Measurements from ENCODE around the gene KLC1. TPM values are rescaled to one million over a fixed set of nuclear protein-coding genes. Genes with fewer than 3 reads are reported as not detected.
A peak's percentile ranks its signal among the peaks of the same experiment; 100 is the strongest.

The KLC1 gene
- total and polyA plus RNA-seq, 10 of the 15 experiments (the other 5 are each of a cell fraction or from before 2014, with no cell fraction given), result 5.5 to 137 (median 76.1) TPM

- TF ChIP-seq JUNB (IDR thresholded peaks at IDR 0.05) (no peak), ASH2L (IDR thresholded peaks at IDR 0.05; ENCODE audit: borderline replicate concordance, low read depth) (0 out of 2 replicates have a peak, but pooled peaks have one; percentile 16), POLR2A (IDR thresholded peaks at IDR 0.05; ENCODE audit: low read depth, low read length) (peak; percentile 96), BRCA1 (IDR thresholded peaks at IDR 0.05; ENCODE audit: low read depth, low read length) (peak; percentile 42; the same call in 1 of the 2 replicates), EGR1 (IDR thresholded peaks at IDR 0.05; ENCODE audit: borderline replicate concordance in 1 of 2, low read depth in 2 of 2, low read length in 2 of 2) (0 out of 3 replicates have a peak, but pooled peaks of 1 of the 2 experiments have one; percentile 20), HDAC6 (IDR thresholded peaks at IDR 0.05; ENCODE audit: unreplicated experiment) (no peak), SIX5 (IDR thresholded peaks at IDR 0.05; ENCODE audit: low read depth, low read length, severe bottlenecking) (no peak), SMARCA5 (IDR thresholded peaks at IDR 0.05) (peak; percentile 43; the same call in 1 of the 2 replicates), CREM (IDR thresholded peaks at IDR 0.05; ENCODE audit: low read depth) (peak; percentile 97), IKZF1 (conservative IDR thresholded peaks at IDR 0.05) (peak; percentile 38), SIN3A (IDR thresholded peaks at IDR 0.05; ENCODE audit: low read depth, low read length) (0 out of 2 replicates have a peak, but pooled peaks have one; percentile 24), NR2F1 (conservative IDR thresholded peaks at IDR 0.05) (peak; percentile 43), TCF7 (IDR thresholded peaks at IDR 0.05; ENCODE audit: borderline replicate concordance) (no peak), RB1 (IDR thresholded peaks at IDR 0.05; ENCODE audit: borderline replicate concordance) (peak; percentile 69; the same call in 1 of the 2 replicates), ZNF217 (IDR thresholded peaks at IDR 0.05) (0 out of 2 replicates have a peak, but pooled peaks have one; percentile 24), KLF5 (IDR thresholded peaks at IDR 0.05; ENCODE audit: partially characterized antibody) (no peak), RUNX3 (IDR thresholded peaks at IDR 0.05; ENCODE audit: low read length) (0 out of 2 replicates have a peak, but pooled peaks have one; percentile 10), SREBF1 (IDR thresholded peaks at IDR 0.05; ENCODE audit: low read length) (peak; percentile 9; the same call in 1 of the 2 replicates)
- TF ChIP-seq, protein P1, sequence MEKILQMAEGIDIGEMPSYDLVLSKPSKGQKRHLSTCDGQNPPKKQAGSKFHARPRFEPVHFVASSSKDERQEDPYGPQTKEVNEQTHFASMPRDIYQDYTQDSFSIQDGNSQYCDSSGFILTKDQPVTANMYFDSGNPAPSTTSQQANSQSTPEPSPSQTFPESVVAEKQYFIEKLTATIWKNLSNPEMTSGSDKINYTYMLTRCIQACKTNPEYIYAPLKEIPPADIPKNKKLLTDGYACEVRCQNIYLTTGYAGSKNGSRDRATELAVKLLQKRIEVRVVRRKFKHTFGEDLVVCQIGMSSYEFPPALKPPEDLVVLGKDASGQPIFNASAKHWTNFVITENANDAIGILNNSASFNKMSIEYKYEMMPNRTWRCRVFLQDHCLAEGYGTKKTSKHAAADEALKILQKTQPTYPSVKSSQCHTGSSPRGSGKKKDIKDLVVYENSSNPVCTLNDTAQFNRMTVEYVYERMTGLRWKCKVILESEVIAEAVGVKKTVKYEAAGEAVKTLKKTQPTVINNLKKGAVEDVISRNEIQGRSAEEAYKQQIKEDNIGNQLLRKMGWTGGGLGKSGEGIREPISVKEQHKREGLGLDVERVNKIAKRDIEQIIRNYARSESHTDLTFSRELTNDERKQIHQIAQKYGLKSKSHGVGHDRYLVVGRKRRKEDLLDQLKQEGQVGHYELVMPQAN (conservative IDR thresholded peaks at IDR 0.05), result peak; percentile 75
- TF ChIP-seq, protein P2, sequence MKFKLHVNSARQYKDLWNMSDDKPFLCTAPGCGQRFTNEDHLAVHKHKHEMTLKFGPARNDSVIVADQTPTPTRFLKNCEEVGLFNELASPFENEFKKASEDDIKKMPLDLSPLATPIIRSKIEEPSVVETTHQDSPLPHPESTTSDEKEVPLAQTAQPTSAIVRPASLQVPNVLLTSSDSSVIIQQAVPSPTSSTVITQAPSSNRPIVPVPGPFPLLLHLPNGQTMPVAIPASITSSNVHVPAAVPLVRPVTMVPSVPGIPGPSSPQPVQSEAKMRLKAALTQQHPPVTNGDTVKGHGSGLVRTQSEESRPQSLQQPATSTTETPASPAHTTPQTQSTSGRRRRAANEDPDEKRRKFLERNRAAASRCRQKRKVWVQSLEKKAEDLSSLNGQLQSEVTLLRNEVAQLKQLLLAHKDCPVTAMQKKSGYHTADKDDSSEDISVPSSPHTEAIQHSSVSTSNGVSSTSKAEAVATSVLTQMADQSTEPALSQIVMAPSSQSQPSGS (IDR thresholded peaks at IDR 0.05; ENCODE audit: low read length), result peak; percentile 75
- TF ChIP-seq, protein P3, sequence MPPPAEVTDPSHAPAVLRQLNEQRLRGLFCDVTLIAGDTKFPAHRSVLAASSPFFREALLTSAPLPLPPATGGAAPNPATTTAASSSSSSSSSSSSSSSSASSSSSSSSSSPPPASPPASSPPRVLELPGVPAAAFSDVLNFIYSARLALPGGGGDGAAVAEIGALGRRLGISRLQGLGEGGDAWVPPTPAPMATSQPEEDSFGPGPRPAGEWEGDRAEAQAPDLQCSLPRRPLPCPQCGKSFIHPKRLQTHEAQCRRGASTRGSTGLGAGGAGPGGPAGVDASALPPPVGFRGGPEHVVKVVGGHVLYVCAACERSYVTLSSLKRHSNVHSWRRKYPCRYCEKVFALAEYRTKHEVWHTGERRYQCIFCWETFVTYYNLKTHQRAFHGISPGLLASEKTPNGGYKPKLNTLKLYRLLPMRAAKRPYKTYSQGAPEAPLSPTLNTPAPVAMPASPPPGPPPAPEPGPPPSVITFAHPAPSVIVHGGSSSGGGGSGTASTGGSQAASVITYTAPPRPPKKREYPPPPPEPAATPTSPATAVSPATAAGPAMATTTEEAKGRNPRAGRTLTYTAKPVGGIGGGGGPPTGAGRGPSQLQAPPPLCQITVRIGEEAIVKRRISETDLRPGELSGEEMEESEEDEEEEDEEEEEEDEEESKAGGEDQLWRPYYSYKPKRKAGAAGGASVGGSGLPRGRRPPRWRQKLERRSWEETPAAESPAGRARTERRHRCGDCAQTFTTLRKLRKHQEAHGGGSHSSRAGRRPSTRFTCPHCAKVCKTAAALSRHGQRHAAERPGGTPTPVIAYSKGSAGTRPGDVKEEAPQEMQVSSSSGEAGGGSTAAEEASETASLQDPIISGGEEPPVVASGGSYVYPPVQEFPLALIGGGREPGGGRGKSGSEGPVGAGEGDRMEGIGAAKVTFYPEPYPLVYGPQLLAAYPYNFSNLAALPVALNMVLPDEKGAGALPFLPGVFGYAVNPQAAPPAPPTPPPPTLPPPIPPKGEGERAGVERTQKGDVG (CRISPR knock-in tag; IDR thresholded peaks at IDR 0.05), result peak; percentile 79
- TF ChIP-seq, protein P4, sequence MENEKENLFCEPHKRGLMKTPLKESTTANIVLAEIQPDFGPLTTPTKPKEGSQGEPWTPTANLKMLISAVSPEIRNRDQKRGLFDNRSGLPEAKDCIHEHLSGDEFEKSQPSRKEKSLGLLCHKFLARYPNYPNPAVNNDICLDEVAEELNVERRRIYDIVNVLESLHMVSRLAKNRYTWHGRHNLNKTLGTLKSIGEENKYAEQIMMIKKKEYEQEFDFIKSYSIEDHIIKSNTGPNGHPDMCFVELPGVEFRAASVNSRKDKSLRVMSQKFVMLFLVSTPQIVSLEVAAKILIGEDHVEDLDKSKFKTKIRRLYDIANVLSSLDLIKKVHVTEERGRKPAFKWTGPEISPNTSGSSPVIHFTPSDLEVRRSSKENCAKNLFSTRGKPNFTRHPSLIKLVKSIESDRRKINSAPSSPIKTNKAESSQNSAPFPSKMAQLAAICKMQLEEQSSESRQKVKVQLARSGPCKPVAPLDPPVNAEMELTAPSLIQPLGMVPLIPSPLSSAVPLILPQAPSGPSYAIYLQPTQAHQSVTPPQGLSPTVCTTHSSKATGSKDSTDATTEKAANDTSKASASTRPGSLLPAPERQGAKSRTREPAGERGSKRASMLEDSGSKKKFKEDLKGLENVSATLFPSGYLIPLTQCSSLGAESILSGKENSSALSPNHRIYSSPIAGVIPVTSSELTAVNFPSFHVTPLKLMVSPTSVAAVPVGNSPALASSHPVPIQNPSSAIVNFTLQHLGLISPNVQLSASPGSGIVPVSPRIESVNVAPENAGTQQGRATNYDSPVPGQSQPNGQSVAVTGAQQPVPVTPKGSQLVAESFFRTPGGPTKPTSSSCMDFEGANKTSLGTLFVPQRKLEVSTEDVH (IDR thresholded peaks at IDR 0.05; ENCODE audit: low read depth, partially characterized antibody), result no peak
Observed at GRCh38 chr14:103628684-103629502, at the start of gene KLC1 (continued).

Data from GM12878 (cell line).